Activated CD4-positive, alpha-beta T cell treated with anti-CD3 and anti-CD28 coated beads for 48 hours (primary cell): ENCODE results near the gene UBE2E2.
"Not testable (repeated sequence)": the region's sequence is repeated elsewhere in the genome, so short reads cannot be mapped to it uniquely, and the experiment has no call there.

ENCODE experiments used
- DNase-seq: peaks from one replicate; pipeline ENCODE4 v3.0.0-alpha.2; 2020

UBE2E2 gene

DNA sequence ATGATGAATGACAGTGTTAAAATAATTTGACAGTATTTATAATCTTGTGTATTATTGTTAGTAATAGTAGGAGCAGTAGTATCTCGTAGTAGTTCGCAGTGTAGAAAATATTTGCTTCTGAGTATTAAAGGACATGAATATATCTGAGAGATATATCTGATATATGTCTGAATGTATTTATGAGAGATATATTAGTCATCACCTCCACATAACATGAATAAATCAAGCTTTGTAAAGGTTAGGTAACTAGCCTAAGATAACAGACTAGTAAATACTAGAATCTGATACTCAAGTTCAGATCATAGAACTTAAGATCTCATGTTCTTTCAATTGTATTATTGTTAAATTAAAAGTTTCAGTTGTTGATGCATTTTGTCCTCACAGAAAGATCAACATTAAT is 130.5 kb downstream of the UBE2E2 start:
- no peak for DNase-seq

GRCh38 chr3:23336853-23337252 is 133.7 kb downstream of the UBE2E2 start:
- not testable (repeated sequence) for DNase-seq

GRCh38 chr3:23341147-23341838 is 138.2 kb downstream of the UBE2E2 start:
- DNase-seq, result no peak

- no peak for DNase-seq
Measured at GRCh38 chr3:23342343-23342742, 139.2 kb downstream of the UBE2E2 start.

- DNase-seq, result no peak
Measured at GRCh38 chr3:23343509-23343908, 140.4 kb downstream of the UBE2E2 start.

DNA sequence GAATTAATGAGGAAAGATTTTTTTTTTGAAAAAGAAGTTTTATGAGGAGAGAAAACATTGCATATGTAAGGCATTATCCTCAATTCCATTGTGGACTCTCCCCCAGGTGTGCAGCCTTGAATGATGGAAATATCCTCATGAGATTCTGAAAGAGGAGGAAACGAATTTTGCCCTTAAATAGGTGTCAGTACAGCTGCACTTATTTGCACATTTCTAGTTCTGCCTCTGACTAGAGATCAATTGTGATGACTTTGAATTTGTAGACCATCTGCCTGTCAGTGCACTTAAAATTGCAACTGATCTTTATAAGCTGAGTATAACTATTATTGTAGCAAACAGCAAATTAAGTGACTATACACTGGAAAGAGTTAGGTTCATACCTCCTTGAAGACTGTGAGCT is 141.8 kb downstream of the UBE2E2 start:
- no peak for DNase-seq

- not testable (repeated sequence) for DNase-seq
Measured at GRCh38 chr3:23349444-23349843, 146.3 kb downstream of the UBE2E2 start.

DNA sequence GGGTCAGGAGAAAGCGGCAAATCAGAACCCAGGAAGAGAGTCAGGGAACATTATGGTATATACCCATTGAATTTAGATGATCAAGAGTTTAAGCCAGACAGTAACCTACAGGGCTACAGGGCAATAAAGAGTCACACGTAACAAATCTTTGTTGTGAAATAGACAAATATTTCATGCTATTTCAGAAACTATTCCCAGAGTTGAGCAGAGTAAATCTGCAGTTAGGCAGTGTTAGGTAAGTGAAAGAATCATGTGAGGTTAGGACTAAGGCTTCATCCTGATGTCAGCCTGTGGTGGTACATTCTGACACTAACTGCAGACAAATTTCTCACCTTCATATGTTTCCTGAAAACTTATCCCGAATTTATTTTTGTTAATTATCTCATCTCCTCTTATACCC is 153.0 kb downstream of the UBE2E2 start:
- no peak for DNase-seq

- no peak for DNase-seq
Measured at GRCh38 chr3:23356923-23357322, 153.8 kb downstream of the UBE2E2 start.

DNA sequence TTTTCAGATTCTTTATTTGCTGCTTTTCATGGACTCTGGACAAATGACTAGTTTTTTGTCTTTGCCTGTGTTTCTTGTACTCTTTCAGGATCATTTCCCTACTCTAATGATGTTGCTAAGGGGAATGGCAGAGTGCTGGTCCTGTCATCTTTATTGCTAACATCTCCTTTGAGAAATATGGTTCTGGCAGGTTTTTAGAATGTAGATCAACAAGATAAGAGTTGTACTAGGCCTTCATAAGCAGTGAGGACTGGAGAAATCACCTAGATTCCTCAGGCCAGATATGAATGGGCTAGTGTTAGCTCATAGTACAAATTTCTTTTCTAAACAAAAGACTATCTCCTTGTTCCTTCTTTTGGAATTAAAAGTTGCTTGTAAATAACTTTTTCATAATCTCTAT is 156.0 kb downstream of the UBE2E2 start:
- no peak for DNase-seq

DNA sequence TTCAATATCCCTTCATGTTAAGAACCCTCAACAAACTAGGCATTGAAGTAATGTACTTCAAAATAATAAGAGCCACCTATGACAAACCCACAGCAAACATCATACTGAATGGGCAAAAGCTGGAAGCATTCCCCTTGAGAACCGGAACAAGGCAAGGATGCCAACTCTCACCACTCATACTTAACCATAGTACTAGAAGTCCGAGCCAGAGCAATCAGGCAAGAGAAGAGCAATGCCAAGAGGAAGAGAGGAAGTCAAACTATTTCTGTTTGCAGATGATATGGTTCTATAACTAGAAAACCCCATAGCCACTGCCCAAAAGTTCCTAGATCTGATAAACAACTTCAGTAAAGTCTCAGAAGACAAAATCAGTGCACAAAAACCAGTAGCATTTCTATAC is 161.9 kb downstream of the UBE2E2 start:
- no peak for DNase-seq

DNA sequence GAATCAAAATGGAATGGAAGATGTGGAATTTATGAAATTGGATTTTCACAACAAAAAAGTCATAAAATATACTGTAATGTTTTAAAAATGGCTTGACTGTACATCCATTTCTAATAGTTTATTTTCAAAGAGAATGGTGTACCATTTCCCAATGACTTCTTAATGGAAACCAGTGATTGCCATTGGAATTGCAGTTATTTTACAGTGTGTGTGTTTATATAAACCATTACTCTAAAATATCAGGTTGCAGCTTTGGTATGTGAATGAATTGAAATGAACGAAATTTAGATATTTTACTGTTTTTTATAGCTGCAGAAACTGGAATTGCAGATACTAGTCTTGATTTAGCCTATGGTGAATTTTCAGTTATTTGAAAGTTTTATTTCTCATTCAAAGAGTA is 165.6 kb downstream of the UBE2E2 start:
- DNase-seq, result no peak

GRCh38 chr3:23372285-23372684 is 169.2 kb downstream of the UBE2E2 start:
- DNase-seq, result no peak

DNA sequence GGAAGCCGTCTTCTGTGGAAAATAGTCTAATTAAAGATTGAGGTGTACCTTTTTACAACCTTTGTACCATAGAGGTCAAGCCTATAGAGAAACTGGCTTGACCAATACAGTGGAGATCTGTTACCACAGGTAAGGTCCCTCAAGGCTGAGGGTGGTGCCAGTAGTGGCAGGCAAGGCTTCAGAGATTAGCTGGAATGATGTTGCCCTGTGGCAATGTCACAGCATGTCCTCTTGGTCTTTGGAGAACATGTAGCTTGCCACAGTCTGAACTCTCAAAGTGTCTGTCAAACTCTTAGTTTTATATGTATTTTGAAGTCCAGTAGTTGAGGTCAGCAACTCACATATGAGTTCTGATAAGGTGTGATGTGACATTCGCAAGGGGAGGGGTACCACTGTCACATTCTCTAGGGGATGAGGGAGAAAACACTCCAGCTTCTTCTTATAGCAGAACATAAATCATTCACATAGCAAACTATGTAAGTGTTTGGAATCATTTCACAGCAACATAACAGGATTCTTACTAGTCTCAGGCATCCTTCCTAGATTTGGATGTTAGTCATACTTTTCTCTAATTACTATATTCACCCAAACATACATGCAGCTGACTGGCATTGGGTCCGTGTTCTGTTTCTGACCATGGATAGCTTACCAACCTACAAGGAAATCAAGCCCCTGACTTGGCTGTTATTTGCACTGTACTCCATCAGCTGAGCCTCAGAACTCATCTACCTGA is 173.6 kb downstream of the UBE2E2 start:
- no peak for DNase-seq

GRCh38 chr3:23377928-23378672 is 175.0 kb downstream of the UBE2E2 start:
- DNase-seq, result no peak

- DNase-seq, result no peak
Measured at GRCh38 chr3:23383875-23384274, 180.7 kb downstream of the UBE2E2 start.

- DNase-seq, result no peak
Measured at GRCh38 chr3:23385327-23385726, 182.2 kb downstream of the UBE2E2 start.

- no peak for DNase-seq
Measured at GRCh38 chr3:23387286-23387918, 184.3 kb downstream of the UBE2E2 start.

- no peak for DNase-seq
Measured at GRCh38 chr3:23389089-23389488, 186.0 kb downstream of the UBE2E2 start.

GRCh38 chr3:23389686-23390085 is 186.6 kb downstream of the UBE2E2 start:
- no peak for DNase-seq

DNA sequence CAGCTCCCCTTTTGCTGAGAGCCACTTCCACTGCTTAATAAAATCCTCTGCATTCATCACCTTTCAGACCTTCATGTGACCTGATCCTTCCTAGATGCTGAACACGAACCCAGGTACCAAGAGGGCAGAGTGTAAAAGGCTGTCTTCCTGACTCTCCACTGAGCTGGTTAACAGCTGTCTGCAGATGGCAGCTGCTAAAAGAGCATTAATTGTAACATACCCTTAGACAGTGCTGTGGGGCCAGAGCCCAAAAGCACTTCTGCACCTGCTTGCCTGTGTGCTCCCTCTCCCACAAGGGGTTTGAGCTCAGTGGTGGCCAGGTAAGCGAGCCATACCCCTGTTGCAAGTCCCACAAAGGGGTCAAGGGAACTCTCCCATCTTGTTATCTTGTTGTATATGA is 187.3 kb downstream of the UBE2E2 start:
- no peak for DNase-seq

DNA sequence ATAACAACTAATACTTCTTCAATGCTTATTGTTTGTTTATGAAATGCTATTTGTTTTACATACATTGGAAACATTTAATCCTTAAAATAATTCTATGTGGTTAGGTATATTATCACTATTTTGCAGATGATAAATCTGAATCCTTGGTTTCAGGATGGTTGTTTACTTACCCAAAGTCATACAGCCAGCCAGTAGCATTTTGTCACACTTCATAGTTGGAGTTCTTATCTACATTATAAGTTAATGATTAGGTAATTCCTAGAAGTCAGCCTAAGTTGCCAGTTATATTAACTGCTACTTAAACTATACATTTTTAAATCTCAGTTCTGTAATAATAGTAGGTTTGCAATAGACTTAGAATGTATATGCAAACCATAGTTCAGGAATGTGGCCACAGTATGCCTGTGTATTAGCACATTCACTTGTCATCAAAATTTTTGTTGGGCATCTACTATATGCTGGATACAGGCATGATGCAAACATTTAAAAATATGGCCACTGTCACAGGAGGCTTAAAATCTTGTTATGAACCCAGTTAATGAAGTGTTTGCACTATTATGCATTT is 187.9 kb downstream of the UBE2E2 start:
- DNase-seq, result no peak

DNA sequence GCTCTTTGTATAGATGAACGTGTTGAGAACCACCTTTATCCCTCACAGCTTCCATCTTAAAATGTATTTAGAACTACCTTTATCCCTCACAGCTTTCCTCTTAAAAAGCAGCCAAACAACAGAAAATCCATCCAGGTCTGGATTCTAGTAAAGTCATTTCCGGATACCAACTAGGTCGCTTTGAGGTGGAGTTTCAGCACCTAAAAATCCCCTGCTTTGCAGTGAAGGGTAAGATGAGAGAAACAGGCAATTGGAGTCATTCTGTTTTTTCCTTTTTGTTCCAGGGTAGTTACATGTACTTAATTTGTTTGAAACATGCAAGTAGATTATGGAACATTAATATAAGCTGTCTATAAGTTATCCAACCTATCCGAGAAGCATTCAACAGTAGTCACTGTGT is 192.0 kb downstream of the UBE2E2 start:
- no peak for DNase-seq
